Adipose tissue (tissue), 3 donors: Measurements from ENCODE around the gene NLRP3. TPM values are rescaled to one million over a fixed set of nuclear protein-coding genes. Genes with fewer than 3 reads are reported as not detected.

Experiments used
- H3K27ac ChIP-seq: one replicate; pipeline ENCODE4 v1.5.1; 2013; ENCODE audit warnings: low read depth, low read length
- WGBS, 3 donors: extraction: QIAGEN DNeasy Blood & Tissue Kit; methylation state at CpG; one replicate each; pipeline ENCODE4 v1.1.7; 2013; 5-methylcytosine and 5-hydroxymethylcytosine counted together
- polyA plus RNA-seq, 3 donors: library from polyadenylated mRNA; stranded (reverse); fragments of 200-250 nt; gene quantifications; one replicate each; pipeline ENCODE4 v1.2.3, GENCODE V29; 2013
- donor health status: healthy with polysubstance abuse.
- donor health status: Bipolar disorder and iron deficiency.
- donor health status: healthy.

The NLRP3 gene
- polyA plus RNA-seq, 3 donors, result 0.60 to 7.2 (median 3.9) TPM

DNA sequence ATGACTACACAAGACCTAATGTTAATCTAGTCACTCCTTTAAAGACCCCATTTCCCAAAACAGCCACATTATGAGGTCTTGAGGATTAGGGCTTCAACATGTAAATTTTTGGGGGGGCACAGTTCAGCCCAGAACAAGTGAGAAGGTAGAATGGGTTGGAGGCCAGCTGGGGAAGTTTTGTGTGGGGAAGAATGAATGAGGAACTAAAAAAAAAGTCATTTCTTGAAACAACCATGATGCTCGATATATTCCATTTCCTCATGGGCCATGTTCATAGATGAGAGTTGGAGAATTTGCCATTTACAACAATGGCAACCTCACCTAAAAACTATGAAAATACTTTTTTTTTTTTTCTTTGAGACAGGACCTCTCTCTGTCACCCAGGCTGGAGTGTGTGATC is 14.5 kb downstream of the NLRP3 start:
- WGBS, 3 donors, result 54 to 90% (median 59%) methylated on average over 1 of the region's 1 CpG
- H3K27ac ChIP-seq, result no peak overlapping the region

DNA sequence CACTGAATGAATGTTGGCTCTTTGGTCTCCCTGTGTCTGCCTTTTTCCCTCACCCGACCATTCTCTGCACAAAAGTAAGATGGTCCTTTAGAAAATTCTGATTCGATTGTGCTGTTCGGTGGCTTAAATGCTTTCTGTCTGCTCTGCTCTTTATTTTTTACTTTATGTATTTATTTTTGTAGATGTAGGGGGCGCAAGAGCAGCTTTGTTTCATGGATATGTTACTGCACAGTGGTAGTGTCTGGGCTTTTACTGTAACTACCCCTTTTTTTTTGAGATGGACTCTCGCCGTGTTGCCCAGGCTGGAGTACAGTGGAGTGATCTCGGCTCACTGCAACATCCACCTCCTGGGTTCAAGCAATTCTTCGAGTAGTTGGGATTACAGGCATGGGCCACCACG is 15.7 kb downstream of the NLRP3 start:
- WGBS, 3 donors, result 84 to 93% (median 93%) methylated on average over 9 of the region's 9 CpGs
- H3K27ac ChIP-seq, result no peak overlapping the region

DNA sequence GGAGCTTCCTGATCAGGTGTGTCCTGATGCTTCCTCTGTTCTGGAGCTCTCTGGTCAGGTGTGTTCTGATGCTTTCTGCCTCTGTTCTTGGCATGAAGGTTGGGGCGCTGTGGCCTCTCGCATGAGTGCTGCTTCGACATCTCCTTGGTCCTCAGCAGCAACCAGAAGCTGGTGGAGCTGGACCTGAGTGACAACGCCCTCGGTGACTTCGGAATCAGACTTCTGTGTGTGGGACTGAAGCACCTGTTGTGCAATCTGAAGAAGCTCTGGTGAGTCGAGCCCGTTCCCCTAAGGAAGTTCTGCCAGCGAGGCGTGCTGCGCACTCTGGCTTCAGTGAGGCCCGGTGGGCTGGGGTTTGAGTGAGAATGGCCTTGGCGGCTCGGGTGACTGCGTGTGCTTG is 18.0 kb downstream of the NLRP3 start:
- WGBS, 3 donors, result 68 to 84% (median 70%) methylated on average over 15 of the region's 15 CpGs
- H3K27ac ChIP-seq, result no peak overlapping the region

DNA sequence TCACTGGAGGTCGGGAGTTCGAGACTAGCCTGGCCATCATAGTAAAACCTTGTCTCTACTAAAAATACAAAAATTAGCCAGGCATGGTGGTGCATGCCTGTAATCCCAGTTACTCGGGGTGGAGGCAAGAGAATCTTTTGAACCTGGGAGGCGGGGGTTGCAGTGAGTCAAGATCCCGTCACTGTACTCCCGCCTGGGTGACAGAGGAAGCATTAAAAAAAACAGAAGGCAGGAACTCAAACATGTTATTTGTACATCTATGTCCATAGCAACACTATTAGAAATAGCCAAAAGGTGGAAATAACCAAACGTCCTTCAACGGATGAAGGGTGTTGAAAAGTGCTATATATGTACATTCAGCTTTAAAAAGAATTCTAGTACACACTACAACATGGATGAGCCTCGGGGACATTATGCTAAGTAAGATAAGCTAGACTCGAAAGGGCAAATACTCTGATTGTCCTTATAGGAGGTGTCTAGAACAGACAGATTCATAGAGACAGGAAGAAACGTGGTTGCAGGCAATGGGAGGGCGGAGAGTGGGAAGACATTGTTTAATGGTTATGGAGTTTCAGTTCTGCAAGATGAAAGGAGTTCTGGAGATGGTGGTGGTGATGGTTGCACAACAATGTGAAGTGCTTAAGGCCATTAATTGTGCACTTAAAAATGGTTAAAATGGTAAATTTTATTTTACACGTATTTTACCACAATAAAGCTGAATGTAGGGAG is 19.2 kb downstream of the NLRP3 start:
- WGBS, 3 donors, result 62 to 72% (median 66%) methylated on average over 13 of the region's 13 CpGs
- H3K27ac ChIP-seq, result no peak overlapping the region

DNA sequence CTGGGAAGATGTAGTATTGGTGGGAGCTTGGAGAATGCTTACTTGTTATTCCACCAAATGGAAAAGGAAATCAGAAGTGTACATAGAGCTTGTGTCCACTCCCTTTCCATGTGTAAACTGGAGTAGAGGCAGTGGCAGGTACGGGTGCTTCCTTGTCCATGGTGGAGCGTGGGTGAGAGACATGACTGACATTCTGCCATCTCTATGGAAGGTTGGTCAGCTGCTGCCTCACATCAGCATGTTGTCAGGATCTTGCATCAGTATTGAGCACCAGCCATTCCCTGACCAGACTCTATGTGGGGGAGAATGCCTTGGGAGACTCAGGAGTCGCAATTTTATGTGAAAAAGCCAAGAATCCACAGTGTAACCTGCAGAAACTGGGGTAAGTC is 19.8 kb downstream of the NLRP3 start:
- 75 to 93% (median 89%) methylated on average over 3 of the region's 3 CpGs for WGBS, 3 donors
- no peak overlapping the region for H3K27ac ChIP-seq

DNA sequence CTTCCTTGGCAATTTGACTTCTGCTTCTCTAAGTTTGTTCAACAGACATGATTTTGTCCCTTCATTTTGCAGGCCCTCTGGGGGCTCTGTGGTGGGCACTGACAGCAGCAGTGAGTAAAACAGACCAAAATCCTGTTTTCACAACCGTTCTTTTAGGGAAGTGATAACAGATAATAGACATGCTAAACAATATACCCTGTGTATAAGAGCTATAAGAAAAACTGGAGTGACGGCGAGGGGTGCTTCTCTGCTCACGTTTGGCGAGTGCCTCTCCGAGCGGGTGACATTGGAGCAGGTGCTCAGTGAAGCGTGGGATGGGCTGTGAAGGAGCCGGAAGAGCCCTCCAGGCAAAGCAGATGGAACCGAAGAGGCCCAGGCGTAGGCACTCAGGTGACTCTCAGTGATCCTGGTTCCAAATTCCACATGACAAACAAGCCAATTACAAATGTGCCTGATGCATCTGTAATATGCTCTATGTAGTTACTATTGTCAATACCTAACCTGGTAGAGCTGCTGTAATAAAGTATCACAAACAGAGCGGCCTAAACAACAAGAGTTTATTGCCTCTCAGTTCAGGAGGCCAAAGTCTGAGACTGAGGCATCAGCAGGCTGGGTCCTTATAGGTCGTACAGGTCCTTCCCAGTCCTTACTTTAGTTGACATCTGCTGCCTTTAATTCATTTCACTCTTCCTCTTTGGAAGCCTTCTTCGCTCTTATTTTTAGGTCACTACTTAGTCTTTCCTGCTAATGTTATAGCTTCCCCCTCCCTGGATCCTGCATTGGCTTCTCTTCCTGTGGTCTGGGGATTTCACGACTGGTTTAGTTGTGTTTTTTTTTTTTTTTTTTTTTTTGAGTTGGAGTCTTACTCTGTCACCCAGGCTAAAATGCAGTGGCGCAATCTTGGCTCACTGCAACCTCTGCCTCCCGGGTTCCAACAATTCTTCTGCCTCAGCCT is 21.9 kb downstream of the NLRP3 start:
- 71 to 76% (median 72%) methylated on average over 17 of the region's 17 CpGs for WGBS, 3 donors
- no peak overlapping the region for H3K27ac ChIP-seq

DNA sequence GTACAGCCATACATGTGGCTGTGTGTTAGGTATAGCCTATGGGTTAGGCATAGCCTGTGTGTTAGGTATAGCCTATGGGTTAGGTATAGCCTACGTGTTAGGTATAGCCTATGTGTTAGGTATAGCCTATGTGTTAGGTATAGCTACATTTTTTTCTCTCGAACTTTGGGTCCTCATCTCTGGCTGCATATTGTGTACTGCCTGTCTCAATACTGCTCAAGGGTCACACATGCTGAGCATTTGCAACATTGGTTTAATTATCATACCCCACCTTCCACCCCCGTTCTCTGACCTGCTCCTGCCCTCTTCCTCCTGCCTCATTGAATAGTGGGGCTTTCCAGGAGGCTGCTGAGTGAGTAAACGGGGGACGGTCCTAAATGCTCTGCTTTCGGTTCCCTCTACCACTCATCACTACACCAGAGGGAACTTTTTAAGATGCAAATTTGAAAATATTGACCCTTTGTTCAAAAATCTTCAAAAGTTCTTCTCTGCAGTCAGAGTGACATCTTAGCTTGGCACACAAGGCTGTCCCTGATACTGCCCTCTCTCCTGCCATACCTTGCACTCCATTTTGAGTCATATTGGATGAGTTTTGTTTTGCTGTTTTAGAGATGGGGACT is 24.1 kb downstream of the NLRP3 start:
- WGBS, 3 donors, result 60 to 65% (median 63%) methylated on average over 6 of the region's 6 CpGs
- H3K27ac ChIP-seq, result no peak overlapping the region

DNA sequence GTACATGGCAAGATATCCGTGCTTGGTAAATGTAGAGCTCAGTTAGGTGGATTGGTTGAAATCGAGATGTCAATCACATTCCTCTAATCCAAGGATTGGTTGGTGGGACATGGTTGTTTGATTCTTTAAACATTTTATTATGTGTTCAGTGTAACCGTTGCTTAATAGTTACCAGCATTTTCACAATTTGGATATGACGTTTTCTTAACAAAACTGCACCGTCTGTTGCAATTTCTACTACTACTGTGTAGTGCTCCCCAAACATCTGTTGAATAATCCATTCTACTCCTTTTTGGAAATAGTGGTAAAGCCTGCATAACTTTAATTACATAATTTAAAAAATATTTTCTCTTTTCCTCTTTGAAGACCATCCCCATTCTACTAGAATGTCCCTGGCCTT is 25.6 kb downstream of the NLRP3 start:
- 70 to 74% (median 70%) methylated on average over 5 of the region's 5 CpGs for WGBS, 3 donors
- no peak overlapping the region for H3K27ac ChIP-seq

DNA sequence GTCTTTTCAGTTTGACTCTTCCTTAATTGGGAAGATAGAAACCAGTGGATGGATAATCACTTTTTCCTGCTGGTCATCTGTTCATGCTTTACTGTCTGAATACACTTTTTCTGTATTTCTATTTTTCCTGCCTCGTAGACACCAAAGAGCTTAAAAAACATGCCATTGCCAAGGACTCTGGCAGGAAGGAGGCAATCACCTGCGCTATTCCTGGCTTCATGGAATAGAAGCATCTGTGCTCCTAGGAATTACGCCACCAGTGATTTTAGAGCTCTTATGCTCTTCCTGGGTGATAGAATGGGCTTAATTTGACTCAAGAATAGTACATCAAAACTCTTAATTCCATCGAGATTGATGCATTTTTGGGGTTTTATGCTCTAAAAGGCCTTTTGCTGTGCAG is 26.2 kb downstream of the NLRP3 start:
- 54 to 73% (median 67%) methylated on average over 4 of the region's 4 CpGs for WGBS, 3 donors
- H3K27ac ChIP-seq, result no peak overlapping the region

DNA sequence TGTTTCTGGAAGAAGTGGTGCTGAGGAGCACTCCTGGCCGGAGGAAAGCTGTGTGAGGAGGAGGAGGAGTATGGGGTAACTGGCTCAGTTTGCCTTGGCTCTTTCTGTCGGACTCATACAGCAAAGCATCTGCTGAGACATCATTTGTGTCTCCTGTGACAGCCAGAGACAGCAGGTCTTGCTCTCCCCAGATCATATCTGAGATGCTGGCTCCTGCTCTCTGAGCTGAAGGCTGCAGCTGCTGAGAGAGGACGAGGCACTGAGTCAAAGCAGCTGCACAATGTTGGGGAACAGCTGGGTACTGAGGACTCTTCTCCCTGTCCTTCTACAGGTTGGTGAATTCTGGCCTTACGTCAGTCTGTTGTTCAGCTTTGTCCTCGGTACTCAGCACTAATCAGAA is 27.7 kb downstream of the NLRP3 start:
- WGBS, 3 donors, result 46 to 67% (median 61%) methylated on average over 5 of the region's 5 CpGs

DNA sequence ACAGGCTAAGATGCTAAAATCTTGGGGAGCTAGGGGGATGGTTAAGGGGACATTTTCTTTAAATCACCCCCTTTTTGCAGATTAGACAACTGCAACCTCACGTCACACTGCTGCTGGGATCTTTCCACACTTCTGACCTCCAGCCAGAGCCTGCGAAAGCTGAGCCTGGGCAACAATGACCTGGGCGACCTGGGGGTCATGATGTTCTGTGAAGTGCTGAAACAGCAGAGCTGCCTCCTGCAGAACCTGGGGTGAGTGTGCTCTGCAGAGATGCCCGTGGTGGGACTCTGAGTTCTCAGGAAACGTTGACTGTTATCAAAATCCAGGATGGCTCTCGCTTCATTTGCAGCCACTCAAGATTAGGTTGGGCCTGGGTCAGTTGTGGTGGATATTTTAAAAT is 28.6 kb downstream of the NLRP3 start:
- no peak overlapping the region for H3K27ac ChIP-seq
- 56 to 79% (median 77%) methylated on average over 6 of the region's 6 CpGs for WGBS, 3 donors

More for the DNA sequence above, 27.7 kb downstream of the NLRP3 start:
- no peak overlapping the region for H3K27ac ChIP-seq

DNA sequence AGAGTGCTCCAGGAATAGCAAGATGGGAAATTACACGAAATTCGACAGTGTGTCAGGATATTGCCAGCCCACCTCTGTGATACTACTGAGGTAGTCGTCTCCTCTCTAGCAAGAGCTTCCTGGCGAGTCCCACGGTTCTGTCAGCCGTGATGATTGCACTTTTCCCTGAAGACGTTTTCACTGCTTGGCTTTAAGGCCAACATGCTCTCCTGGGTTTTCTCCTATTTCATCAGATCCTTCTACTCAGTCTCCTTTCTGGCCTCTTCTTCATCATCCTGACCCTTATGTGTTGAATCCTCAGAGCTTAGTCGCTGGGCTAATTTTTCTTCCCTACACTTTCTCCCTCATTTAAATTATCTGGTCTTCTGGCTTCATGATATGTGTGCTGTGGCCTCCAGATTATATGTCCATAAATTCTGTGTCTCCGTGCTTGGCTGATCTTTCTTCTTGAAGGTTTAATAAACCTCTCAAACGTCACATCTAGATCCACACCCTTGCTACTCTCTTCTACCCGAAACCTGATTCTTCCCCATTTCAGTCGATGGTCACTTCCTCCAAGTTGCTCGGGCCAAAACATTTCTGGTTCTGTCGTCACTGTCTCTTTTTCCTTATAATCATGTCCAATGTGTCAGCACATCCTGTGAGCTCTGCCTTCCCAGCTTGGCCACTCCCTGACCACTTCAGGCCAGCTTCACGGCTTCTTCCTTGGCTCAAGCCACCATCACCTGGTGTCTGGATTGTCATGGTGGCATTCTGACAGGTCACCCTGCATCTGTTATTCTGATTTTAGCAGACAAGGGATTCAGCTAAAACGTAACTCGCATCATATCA is 29.8 kb downstream of the NLRP3 start:
- no peak overlapping the region for H3K27ac ChIP-seq
- WGBS, 3 donors, result 69 to 78% (median 70%) methylated on average over 17 of the region's 17 CpGs

DNA sequence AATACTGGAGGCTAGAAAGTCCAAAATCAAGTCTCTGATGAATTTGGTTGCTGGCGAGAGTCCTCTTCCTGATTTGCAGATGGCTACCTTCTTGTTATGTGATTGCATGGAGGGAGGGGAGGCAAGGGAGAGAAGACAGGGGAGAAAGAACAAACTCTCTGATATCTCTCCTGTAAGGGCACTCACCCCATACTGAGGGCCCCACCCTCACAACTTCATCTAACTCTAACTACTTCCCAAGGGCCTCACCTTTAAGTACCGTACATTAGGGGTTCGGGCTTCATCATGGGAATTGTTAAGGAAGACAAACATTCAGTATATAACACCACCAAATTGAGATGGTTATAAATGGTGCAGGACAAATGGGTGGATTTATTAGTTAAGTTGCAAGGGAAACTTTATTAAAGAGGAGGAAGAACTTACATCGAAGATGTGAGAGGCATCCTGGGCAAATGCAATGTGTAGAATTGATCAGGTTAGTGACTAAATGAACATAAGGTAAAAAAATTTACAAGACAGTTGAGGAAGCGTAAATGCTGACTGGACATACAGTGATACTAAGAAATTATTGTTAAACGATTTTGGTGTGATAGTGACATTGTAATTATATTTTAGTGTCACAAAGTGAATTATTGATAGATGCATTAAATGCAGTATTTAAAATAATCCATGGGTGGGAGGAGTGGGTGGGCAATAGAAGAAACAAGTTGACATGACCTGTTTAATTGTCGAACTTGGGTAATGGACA is 31.4 kb downstream of the NLRP3 start:
- 85 to 88% (median 87%) methylated on average over 7 of the region's 7 CpGs for WGBS, 3 donors
- H3K27ac ChIP-seq, result no peak overlapping the region

DNA sequence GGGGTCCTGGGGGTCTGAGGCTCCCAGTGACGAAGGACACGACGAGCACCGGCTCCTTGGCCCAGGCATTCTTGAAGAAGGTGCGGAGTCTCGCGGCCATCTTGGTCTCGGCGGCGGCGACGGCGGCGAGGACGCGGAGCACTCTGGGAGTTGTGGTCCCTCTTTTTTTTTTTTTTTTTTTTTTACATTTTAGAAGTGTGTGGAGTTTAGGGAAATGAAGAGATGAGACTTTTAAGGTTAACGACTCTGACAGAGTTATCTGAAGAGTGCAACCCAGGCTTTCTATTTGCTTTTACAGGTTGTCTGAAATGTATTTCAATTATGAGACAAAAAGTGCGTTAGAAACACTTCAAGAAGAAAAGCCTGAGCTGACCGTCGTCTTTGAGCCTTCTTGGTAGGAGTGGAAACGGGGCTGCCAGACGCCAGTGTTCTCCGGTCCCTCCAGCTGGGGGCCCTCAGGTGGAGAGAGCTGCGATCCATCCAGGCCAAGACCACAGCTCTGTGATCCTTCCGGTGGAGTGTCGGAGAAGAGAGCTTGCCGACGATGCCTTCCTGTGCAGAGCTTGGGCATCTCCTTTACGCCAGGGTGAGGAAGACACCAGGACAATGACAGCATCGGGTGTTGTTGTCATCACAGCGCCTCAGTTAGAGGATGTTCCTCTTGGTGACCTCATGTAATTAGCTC is 32.3 kb downstream of the NLRP3 start:
- 10 to 32% (median 30%) methylated on average over 31 of the region's 31 CpGs for WGBS, 3 donors
- H3K27ac ChIP-seq, result no peak overlapping the region

DNA sequence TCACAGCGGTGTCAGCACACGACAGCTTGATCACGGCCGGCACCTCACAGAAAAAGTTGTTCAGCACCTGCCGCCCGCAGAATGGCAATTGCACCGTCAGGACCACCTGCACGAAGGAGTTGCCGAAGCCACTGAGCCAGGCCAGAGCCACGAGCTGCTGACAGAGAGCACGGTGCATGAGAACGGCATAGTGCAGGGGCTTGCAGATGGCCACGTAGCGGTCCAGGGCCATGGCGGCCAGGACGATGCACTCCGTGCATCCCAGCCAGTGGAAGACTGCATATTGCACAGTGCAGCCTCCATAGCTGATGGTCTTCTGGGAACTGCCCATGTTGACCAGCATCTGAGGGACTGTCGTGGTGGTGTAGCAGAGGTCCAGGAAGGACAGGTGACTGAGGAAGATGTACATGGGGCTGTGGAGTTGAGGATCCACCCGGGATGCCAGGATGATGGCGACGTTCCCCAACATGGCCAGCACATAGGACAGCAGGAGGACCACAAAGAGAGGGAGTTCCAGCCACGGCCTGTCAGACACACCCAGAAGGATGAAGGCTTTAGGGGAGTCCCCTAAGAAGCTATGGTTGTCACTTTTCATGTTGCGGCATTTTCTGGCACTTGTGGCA is 35.5 kb downstream of the NLRP3 start:
- H3K27ac ChIP-seq, result no peak overlapping the region
- 88 to 95% (median 94%) methylated on average over 23 of the region's 23 CpGs for WGBS, 3 donors

DNA sequence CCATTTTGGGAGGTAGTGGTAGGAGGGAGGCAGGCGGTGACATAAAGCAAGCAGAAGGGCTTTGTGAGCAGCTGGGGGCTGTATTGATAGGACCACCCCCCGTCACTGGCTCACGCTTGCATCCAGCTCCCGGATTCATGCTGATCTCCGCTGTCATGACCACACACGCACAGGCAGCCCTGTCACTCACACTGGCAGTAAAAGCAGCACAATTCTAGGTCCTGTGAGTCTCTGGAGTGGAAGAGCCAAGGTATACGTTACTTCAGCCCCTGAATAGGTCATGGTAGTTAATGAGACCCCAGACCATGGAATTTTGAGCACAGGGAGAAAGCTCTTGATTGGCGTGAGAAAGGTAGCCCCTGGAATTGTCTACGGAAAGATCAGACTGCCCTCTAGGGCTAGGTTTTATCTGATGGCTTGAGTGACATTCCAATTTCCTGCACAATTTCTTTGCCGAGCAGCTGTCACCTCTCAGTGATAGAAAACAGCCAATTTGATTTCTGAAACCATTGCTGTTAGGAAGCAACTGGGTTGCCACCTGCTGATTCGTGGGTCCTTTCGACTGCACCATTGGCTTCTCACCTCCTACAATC is 36.6 kb downstream of the NLRP3 start:
- 57 to 75% (median 73%) methylated on average over 12 of the region's 12 CpGs for WGBS, 3 donors

More for the DNA sequence above, 36.6 kb downstream of the NLRP3 start:
- H3K27ac ChIP-seq, result no peak overlapping the region
